Keratinocyte (primary cell): ENCODE data around the gene DIP2B. TPM values are rescaled to one million over a fixed set of nuclear protein-coding genes. Genes with fewer than 3 reads are reported as not detected.

ENCODE experiments used
- DNase-seq: peaks from one replicate; pipeline ENCODE4 v3.0.0-alpha.2; 2011; ENCODE audit warnings: low read depth, missing footprints, low spot score
- FAIRE-seq: peaks from 2 replicates; lab custom pipeline; 2011; peaks lifted over from hg19 to GRCh38; lab: Jason Lieb, UNC
- H2AFZ ChIP-seq: 2 replicates; pipeline ENCODE4 v1.6.0; 2012; ENCODE audit warnings: low read length, control low read depth, inconsistent platforms; ENCODE audit not compliant: control insufficient read depth
- H3K27ac ChIP-seq: 2 replicates; pipeline ENCODE4 v1.5.1; 2011; ENCODE audit warnings: low read length; ENCODE audit not compliant: control insufficient read depth, insufficient read depth
- H3K27me3 ChIP-seq: 3 replicates; pipeline ENCODE4 v1.6.0; 2011; ENCODE audit warnings: low read length; ENCODE audit not compliant: control insufficient read depth, insufficient read depth; ENCODE audit errors: extremely low read depth
- H3K36me3 ChIP-seq, 2 experiments: 2 replicates in 1 of 2; 3 replicates in 1 of 2; pipeline ENCODE4 v1.5.1; 2011; ENCODE audit warnings: low read length in 2 of 2, mild to moderate bottlenecking in 1 of 2; ENCODE audit not compliant: control insufficient read depth in 2 of 2, insufficient read depth in 2 of 2; ENCODE audit errors: extremely low read depth in 1 of 2
- H3K4me1 ChIP-seq: 3 replicates; pipeline ENCODE4 v1.5.1; 2011; ENCODE audit warnings: low read length; ENCODE audit not compliant: control insufficient read depth, insufficient read depth; ENCODE audit errors: extremely low read depth
- H3K4me2 ChIP-seq: 3 replicates; pipeline ENCODE4 v1.6.0; 2011; ENCODE audit warnings: low read depth, low read length; ENCODE audit not compliant: control insufficient read depth, insufficient read depth; ENCODE audit errors: extremely low read depth
- H3K4me3 ChIP-seq, 3 experiments: fragments of 200-600 bp in 1 of 3; sonication (generic) in 1 of 3; 2 replicates in 2 of 3; 3 replicates in 1 of 3; pipeline ENCODE4 v1.5.1; 2011 to 2016; ENCODE audit warnings: low read length in 3 of 3, mild to moderate bottlenecking in 3 of 3, control low read depth in 2 of 3, inconsistent platforms in 1 of 3, low read depth in 1 of 3, mixed read lengths in 1 of 3, mixed run types in 1 of 3, moderate library complexity in 1 of 3; ENCODE audit not compliant: control insufficient read depth in 2 of 3, insufficient read depth in 2 of 3; ENCODE audit errors: extremely low read depth in 1 of 3
- H3K79me2 ChIP-seq: 2 replicates; pipeline ENCODE4 v1.6.0; 2012; ENCODE audit warnings: low read length; ENCODE audit not compliant: control insufficient read depth, insufficient read depth
- H3K9ac ChIP-seq: 3 replicates; pipeline ENCODE4 v1.6.0; 2011; ENCODE audit warnings: low read length; ENCODE audit not compliant: control insufficient read depth, insufficient read depth; ENCODE audit errors: extremely low read depth
- H3K9me1 ChIP-seq: 3 replicates; pipeline ENCODE4 v1.6.0; 2011; ENCODE audit warnings: low read length; ENCODE audit not compliant: control insufficient read depth, insufficient read depth; ENCODE audit errors: extremely low read depth
- H3K9me3 ChIP-seq: 2 replicates; pipeline ENCODE4 v1.5.1; 2012; ENCODE audit warnings: low read depth, low read length; ENCODE audit not compliant: control insufficient read depth
- H4K20me1 ChIP-seq: 3 replicates; pipeline ENCODE4 v1.6.0; 2011; ENCODE audit warnings: low read length; ENCODE audit not compliant: control insufficient read depth, insufficient read depth; ENCODE audit errors: extremely low read depth
- EZH2 ChIP-seq: IDR thresholded peaks from one replicate; pipeline ENCODE4 v1.6.1; 2012; ENCODE audit warnings: inconsistent platforms, mild to moderate bottlenecking, low read length, moderate library complexity
- dilution Hi-C: fragments of 300-500 bp; cut with MboI; formaldehyde crosslinking; loops from one replicate; pipeline ENCODE4 v1.7.0; 2020; ENCODE audit warnings: low sequenced_read_pairs; ENCODE audit not compliant: extremely low pct_ligation_motif_present
- polyA plus RNA-seq, 5 experiments: library from polyadenylated mRNA; depleted of rRNA in 3 of 5; stranded (reverse) in 3 of 5; stranded (forward) in 1 of 5; unstranded in 1 of 5; fragments of >200 nt; gene quantifications; 1 replicate in 1 of 5; 2 replicates in 3 of 5; 3 replicates in 1 of 5; pipeline versions ENCODE4 v1.2.1 to v1.2.3, GENCODE V29; 2011 to 2012; ENCODE audit warnings: missing spikeins in 2 of 5, low read depth in 1 of 5, low replicate concordance in 1 of 5
- TF ChIP-seq, protein P1 (sequence below), 3 experiments: IDR thresholded peaks in 1 of 3; conservative IDR thresholded peaks in 1 of 3; optimal IDR thresholded peaks in 1 of 3; 2 replicates in 2 of 3; 3 replicates in 1 of 3; pipeline versions ENCODE3 to v1.5.1; 2011; ENCODE audit warnings: low read length in 3 of 3, mild to moderate bottlenecking in 3 of 3, moderate library complexity in 2 of 3, control low read depth in 1 of 3, inconsistent platforms in 1 of 3; ENCODE audit not compliant: insufficient read depth in 2 of 3; ENCODE audit errors: extremely low read depth in 1 of 3

Gene DIP2B
- polyA plus RNA-seq, 1 donor (not counting 4 experiments of a cell fraction or from before 2014, with no cell fraction given) = 30.2 TPM

- TF ChIP-seq EZH2 = no peak
- no peaks in the 10 kb centered on the region for H3K9me3 ChIP-seq
- DNase-seq (no peak), FAIRE-seq (no peak)
- peaks cover 4 to 5% of the 10 kb centered on the region in 2 experiments for H3K36me3 ChIP-seq
- peak overlapping the region; percentile 95 for H3K27ac ChIP-seq
- dilution Hi-C loops = no loop called here
- peaks cover 31% of the 10 kb centered on the region for H3K79me2 ChIP-seq
- no peaks in the 10 kb centered on the region for H3K9me1 ChIP-seq
- no peaks in the 10 kb centered on the region for H3K27me3 ChIP-seq
- H3K4me3 ChIP-seq = peak overlapping the region in 2 of 3 experiments; percentile 7 to 37
- peak overlapping the region; percentile 68 for H3K9ac ChIP-seq
- no peak overlapping the region for H2AFZ ChIP-seq
- H3K4me1 ChIP-seq = peaks cover 74% of the 10 kb centered on the region
- no peaks in the 10 kb centered on the region for H4K20me1 ChIP-seq
- H3K4me2 ChIP-seq = peak overlapping the region; percentile 76
These were observed 110.5 kb downstream of the DIP2B start for GRCh38 chr12:50615145-50615906.

GRCh38 chr12:50615907-50616296, 111.1 kb downstream of the DIP2B start:
- peaks cover 28% of the 10 kb centered on the region for H3K79me2 ChIP-seq
- H3K9me3 ChIP-seq = no peaks in the 10 kb centered on the region
- DNase-seq = no peak
- H3K9ac ChIP-seq = peak overlapping the region; percentile 68
- no peaks in the 10 kb centered on the region for H3K27me3 ChIP-seq
- TF ChIP-seq EZH2 = no peak
- TF ChIP-seq, protein P1, sequence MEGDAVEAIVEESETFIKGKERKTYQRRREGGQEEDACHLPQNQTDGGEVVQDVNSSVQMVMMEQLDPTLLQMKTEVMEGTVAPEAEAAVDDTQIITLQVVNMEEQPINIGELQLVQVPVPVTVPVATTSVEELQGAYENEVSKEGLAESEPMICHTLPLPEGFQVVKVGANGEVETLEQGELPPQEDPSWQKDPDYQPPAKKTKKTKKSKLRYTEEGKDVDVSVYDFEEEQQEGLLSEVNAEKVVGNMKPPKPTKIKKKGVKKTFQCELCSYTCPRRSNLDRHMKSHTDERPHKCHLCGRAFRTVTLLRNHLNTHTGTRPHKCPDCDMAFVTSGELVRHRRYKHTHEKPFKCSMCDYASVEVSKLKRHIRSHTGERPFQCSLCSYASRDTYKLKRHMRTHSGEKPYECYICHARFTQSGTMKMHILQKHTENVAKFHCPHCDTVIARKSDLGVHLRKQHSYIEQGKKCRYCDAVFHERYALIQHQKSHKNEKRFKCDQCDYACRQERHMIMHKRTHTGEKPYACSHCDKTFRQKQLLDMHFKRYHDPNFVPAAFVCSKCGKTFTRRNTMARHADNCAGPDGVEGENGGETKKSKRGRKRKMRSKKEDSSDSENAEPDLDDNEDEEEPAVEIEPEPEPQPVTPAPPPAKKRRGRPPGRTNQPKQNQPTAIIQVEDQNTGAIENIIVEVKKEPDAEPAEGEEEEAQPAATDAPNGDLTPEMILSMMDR (optimal IDR thresholded peaks at IDR 0.05 in 1 of 3, IDR thresholded peaks at IDR 0.05 in 1 of 3, conservative IDR thresholded peaks at IDR 0.05 in 1 of 3; ENCODE audit: extremely low read depth in 1 of 3, insufficient read depth in 2 of 3, low read length in 3 of 3) = no peak
- no peaks in the 10 kb centered on the region for H4K20me1 ChIP-seq
- no peaks in the 10 kb centered on the region for H3K9me1 ChIP-seq
- H3K4me1 ChIP-seq = peaks cover 79% of the 10 kb centered on the region
- peak; percentile 87 for FAIRE-seq
- peak overlapping the region in 2 of 3 experiments; percentile 7 to 37 for H3K4me3 ChIP-seq
- dilution Hi-C loops = no loop called here
- peak overlapping the region; percentile 95 for H3K27ac ChIP-seq
- H3K4me2 ChIP-seq = peak overlapping the region; percentile 76
- H3K36me3 ChIP-seq = peaks cover 4 to 5% of the 10 kb centered on the region in 2 experiments
- no peak overlapping the region for H2AFZ ChIP-seq
